AG10803 (cell line): ENCODE data around the gene TYMP.

Source experiments
- DNase-seq: peaks from one replicate; pipeline ENCODE4 v3.0.0; 2010; ENCODE audit warnings: low read depth
- H3K4me3 ChIP-seq: 2 replicates; pipeline ENCODE4 v1.5.1; 2011; ENCODE audit warnings: mild to moderate bottlenecking, low read length, control low read depth
- TF ChIP-seq, protein P1 (sequence below): conservative IDR thresholded peaks from 2 replicates; pipeline ENCODE4 v1.5.1; 2011; ENCODE audit warnings: mild to moderate bottlenecking, low read length, control low read depth, inconsistent platforms

The TYMP gene

DNA sequence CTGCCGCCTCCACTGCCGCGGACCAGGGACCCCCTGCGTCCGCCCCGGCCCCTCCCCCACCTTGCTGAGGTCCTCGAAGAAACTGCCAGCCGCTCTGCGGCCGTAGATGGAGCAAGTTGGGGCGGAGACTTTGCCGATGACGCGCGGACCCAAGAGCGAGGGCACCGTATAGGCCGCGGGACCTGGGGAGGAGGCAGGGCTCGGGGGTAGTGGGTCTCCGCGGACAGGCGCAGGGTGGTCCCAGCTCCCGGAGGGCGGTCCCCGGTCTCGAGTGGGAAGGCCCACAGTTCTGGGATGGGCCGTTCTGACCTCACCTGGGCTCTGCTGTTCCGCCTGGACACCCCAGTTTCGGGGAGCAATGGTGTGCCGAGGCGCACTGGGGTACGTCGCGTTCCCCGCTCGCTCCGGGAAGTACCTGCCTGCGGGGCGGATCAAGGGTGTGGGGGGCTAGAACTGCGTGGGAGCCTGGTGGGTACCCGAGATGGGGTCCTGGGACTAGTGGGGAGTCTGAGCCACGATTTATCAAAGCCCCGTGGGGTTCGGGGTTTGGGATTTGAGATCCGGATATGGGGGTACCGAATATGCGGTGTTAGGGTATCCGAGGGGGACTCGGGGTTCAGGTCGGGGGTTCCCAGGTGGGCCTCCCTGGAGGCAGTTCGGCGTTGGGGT lies 1.2 kb upstream of the TYMP start:
- TF ChIP-seq, protein P1, sequence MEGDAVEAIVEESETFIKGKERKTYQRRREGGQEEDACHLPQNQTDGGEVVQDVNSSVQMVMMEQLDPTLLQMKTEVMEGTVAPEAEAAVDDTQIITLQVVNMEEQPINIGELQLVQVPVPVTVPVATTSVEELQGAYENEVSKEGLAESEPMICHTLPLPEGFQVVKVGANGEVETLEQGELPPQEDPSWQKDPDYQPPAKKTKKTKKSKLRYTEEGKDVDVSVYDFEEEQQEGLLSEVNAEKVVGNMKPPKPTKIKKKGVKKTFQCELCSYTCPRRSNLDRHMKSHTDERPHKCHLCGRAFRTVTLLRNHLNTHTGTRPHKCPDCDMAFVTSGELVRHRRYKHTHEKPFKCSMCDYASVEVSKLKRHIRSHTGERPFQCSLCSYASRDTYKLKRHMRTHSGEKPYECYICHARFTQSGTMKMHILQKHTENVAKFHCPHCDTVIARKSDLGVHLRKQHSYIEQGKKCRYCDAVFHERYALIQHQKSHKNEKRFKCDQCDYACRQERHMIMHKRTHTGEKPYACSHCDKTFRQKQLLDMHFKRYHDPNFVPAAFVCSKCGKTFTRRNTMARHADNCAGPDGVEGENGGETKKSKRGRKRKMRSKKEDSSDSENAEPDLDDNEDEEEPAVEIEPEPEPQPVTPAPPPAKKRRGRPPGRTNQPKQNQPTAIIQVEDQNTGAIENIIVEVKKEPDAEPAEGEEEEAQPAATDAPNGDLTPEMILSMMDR, result no peak
- peak overlapping the region; percentile 66 for H3K4me3 ChIP-seq
- peak; percentile 82 for DNase-seq

DNA sequence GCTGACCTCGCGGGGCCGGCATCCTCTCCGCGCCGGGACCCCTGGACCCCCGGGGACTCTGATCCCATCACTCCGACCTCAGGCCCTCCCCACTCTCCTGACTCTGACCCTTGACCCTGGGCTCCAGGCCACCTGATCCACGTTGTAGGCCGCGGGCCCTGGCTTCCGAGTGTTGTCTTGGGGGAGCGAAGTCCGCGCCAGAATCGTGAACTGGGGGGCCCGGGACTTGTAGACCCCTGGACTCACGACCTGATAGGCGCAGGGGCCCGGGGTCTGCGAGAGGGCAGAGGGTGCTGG lies 716 bp upstream of the TYMP start:
- DNase-seq, result no peak
- H3K4me3 ChIP-seq, result peak overlapping the region; percentile 66
- TF ChIP-seq, protein P1, result no peak

DNA sequence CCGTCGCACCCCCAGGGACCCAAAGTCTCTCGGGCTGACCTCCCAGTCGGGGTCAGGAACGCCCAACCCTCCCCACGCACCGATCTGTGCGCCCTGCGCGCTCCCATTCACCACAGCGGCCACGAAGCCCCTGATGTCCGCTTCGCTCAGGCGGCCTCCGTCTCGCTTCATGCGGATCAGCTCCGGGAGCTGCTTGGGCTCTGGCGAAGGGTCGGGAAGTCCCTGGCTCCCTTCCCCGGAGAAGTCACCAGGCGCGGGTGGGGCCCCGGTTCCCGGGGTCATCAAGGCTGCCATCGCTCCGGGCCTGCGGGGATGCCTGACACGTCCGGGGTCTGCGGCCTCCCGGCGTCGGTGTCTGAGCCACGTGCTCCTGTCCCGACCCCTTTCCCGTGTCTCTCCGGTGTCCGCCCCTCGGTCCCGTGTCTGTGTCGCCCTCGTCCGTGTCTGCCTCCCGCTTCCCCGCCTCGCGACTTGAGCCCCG lies 356 bp downstream of the TYMP start:
- DNase-seq, result no peak
- TF ChIP-seq, protein P1, result no peak
- peak overlapping the region; percentile 66 for H3K4me3 ChIP-seq

DNA sequence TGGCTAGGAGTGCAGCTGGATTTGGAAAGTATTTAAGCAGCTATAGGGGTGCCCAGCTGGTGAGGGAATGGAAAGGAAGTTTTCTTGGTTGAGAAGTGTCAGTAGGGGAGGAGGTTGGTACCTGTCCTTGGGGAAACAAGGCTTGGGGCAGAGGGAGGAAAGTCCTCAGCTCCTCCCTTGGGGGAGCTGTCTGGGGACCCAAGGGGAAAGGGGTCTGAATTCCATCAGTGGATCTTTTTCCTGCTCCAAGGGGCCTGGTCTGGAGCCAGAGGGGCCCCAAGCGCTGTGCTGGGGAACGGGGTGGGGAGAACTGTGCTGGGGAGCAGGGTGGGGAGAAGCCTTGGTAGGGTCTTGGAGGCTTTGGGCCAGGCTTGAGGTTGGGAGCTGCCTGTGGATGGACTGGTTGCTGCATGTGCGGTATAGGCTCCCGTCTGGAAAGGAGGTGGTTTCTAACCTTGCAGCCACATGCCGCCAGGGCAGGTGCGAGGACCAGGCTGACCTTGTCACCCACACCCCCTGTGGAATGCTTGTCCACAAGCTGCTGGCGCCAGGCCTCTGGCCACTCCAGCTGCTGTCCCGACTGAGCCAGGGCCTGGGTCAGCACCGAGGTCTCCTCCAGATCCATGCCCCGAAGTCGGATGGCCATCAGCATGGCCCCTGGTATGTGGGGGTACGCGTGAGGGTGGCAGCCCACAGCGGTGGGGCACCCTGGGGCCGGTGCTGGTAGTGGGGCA lies 963 bp downstream of the TYMP start:
- DNase-seq, result no peak
- H3K4me3 ChIP-seq, result peak overlapping the region; percentile 66
- TF ChIP-seq, protein P1, result no peak

DNA sequence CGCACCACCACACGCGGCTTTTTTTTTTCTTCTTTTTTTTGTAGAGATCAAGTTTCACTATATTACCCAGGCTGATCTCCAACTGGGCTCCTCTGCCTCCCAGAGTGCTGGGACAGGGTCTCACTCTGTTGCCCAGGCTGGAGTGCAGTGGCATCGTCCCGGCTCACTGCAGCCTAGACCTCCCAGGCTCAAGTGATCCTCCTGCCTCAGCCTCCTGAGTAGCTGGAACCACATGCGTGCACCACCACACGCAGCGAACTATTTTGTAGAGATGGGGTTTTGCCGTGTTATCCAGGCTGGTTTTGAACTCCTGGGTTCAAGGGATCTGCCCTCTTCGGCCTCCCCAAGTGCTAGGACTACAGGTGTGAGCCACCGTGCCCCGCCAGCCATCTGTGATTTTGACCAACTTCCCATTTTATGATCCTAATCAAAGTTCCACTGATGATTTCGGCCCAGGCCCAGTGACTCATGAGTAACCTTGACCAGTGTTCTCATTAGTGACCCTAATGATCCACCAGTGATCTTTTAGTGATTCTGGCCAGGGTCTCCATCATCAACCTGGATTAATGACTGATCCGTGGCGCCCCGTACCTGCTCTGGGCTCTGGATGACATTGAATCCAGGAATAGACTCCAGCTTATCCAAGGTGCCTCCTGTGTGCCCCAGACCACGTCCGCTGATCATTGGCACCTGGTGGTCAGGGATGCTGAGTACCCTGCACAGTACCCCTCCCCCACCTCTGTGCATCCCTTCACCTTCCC lies 1.7 kb downstream of the TYMP start:
- H3K4me3 ChIP-seq, result no peak overlapping the region
- TF ChIP-seq, protein P1, result no peak
- DNase-seq, result no peak

DNA sequence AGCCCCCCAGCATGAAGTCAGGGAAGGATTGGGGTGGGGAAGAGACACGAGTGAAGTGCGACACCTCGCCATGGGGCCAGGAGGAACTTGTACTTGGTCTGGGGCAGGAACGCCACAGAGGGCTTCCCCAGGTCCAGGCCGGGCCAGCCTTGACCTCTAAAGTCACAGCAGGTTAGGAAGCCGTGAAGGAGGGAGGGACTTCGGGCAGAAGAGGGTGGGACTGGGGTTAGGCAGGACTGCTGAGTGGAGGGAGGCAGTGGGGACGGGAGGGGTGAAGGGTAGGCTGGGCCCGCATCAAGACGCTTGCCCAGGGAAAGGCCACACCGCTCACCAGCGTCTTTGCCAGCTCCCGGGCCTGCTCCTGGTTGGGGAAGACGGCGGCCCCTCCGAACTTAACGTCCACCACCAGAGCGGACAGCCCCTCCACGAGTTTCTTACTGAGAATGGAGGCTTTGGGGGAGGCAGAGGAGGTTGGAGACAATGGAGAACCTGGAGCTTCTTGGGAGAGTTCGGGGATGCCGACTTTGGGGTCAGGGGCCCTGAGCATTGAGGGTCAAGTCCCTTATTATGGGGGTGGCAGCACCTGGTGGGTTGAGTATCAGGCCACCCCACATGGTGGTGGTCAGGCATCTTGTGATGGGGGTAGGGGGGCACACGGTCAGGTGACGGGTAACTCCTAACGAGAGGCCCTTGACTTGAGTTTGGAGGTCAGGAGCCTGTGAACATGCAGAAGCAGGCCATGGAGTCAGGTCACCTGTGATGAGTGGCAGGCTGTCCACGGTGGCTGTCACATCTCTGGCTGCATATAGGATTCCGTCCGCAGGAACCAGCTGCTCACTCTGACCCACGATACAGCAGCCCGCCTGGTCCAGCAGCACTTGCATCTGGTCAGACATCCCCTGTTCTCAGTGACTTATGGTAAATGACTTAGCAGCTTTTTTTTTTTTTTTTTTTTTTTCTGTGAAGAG lies 2.7 kb downstream of the TYMP start:
- DNase-seq, result peak; percentile 38
- TF ChIP-seq, protein P1, result no peak
- H3K4me3 ChIP-seq, result peak overlapping the region; percentile 75
